ENCODE results near the gene TRAFD1.

GRCh38 chr12:112117685-112118084 lies 7.7 kb upstream of the TRAFD1 start:
- TF ChIP-seq GATA2 (IDR thresholded peaks at IDR 0.05; ENCODE audit: low read depth, low read length), result no peak
- TF ChIP-seq GATA3 (IDR thresholded peaks at IDR 0.05; ENCODE audit: low read depth, low read length), result no peak

All from SH-SY5Y (cell line).